B cell (primary cell): ENCODE measurements around the gene TRPC3. TPM values are rescaled to one million over a fixed set of nuclear protein-coding genes. Genes with fewer than 3 reads are reported as not detected.

Experiments used
- ATAC-seq: fragments of 200-7000 bp; cut with Tn5 transposase; one replicate; pipeline ENCODE4 v1.10.0; 2021; ENCODE audit warnings: low read depth, mild to moderate bottlenecking, moderate number of reproducible peaks, moderate library complexity
- CTCF ChIA-PET: fragments of 350-600 bp; sonication (Branson Sonifier 250); formaldehyde crosslinking; loops from one replicate; lab custom pipeline; 2021; ENCODE audit warnings: antibody characterized with exemption, inconsistent platforms; lab: Charles Lee
- POLR2A ChIA-PET: fragments of 350-600 bp; sonication (Branson Sonifier 250); formaldehyde crosslinking; loops from one replicate; lab custom pipeline; 2021; ENCODE audit warnings: antibody characterized with exemption; lab: Charles Lee
- DNase-seq: peaks from one replicate; pipeline ENCODE4 v3.0.0; 2013
- H2AFZ ChIP-seq: 2 replicates; pipeline ENCODE4 v1.6.1; 2012; ENCODE audit warnings: mild to moderate bottlenecking, low read depth, low read length; ENCODE audit not compliant: insufficient read depth, poor library complexity, severe bottlenecking
- H3K27ac ChIP-seq, 2 donors: 1 replicate in 1 of 2; 2 replicates in 1 of 2; pipeline ENCODE4 v1.5.1; 2012 to 2013; ENCODE audit warnings: low read length in 2 of 2, mild to moderate bottlenecking in 2 of 2, moderate library complexity in 1 of 2
- H3K27me3 ChIP-seq, 4 experiments: fragments of 200-600 bp in 1 of 4; sonication (generic) in 1 of 4; replicated peaks in 1 of 4; 1 replicate in 2 of 4; 2 replicates in 2 of 4; pipeline versions ENCODE4 v1.6.1 to v1.7.0; 2013 to 2016; ENCODE audit warnings: low read length in 3 of 4, mild to moderate bottlenecking in 2 of 4, mixed read lengths in 1 of 4, moderate library complexity in 1 of 4; ENCODE audit not compliant: insufficient read depth in 4 of 4, control insufficient read depth in 3 of 4; ENCODE audit errors: control extremely low read depth in 1 of 4
- H3K36me3 ChIP-seq, 2 experiments: replicated peaks in 1 of 2; 1 replicate in 1 of 2; 2 replicates in 1 of 2; pipeline versions ENCODE4 v1.6.1 to v1.7.1; 2013; ENCODE audit warnings: low read length in 1 of 2; ENCODE audit not compliant: insufficient read depth in 2 of 2, control insufficient read depth in 1 of 2; ENCODE audit errors: control extremely low read depth in 1 of 2, extremely low read depth in 1 of 2
- H3K4me1 ChIP-seq, 2 donors: fragments of 200-600 bp in 1 of 2; sonication (generic) in 1 of 2; 1 replicate in 1 of 2; 2 replicates in 1 of 2; pipeline versions ENCODE4 v1.5.1 to v1.6.1; 2013 to 2017; ENCODE audit warnings: low read length in 2 of 2; ENCODE audit not compliant: control insufficient read depth in 2 of 2, insufficient read depth in 2 of 2
- H3K4me2 ChIP-seq: replicated peaks from 2 replicates; pipeline ENCODE3; 2012; ENCODE audit warnings: mild to moderate bottlenecking, low read depth, low read length; ENCODE audit not compliant: poor library complexity, severe bottlenecking
- H3K4me3 ChIP-seq, 5 experiments: fragments of 200-600 bp in 1 of 5; sonication (generic) in 1 of 5; 1 replicate in 3 of 5; 2 replicates in 2 of 5; pipeline versions ENCODE4 v1.5.1 to v1.7.0; 2011 to 2016; ENCODE audit warnings: low read length in 4 of 5, mild to moderate bottlenecking in 4 of 5, low read depth in 2 of 5, control low read depth in 1 of 5, moderate library complexity in 1 of 5; ENCODE audit not compliant: insufficient read depth in 1 of 5; ENCODE audit errors: control extremely low read depth in 1 of 5, extremely low read depth in 1 of 5
- H3K79me2 ChIP-seq: fragments of 200-600 bp; sonication (generic); one replicate; pipeline ENCODE4 v1.6.0; 2016; ENCODE audit warnings: low read length; ENCODE audit not compliant: control insufficient read depth, insufficient read depth
- H3K9ac ChIP-seq: fragments of 200-600 bp; sonication (generic); 2 replicates; pipeline ENCODE4 v1.6.1; 2017; ENCODE audit warnings: mild to moderate bottlenecking, low read length, moderate library complexity
- H3K9me3 ChIP-seq, 3 donors: one replicate each; pipeline versions ENCODE4 v1.6.1 to v1.7.1; 2013; ENCODE audit warnings: low read length in 2 of 3; ENCODE audit not compliant: control insufficient read depth in 2 of 3, insufficient read depth in 1 of 3; ENCODE audit errors: control extremely low read depth in 1 of 3
- H4K20me1 ChIP-seq: 2 replicates; pipeline ENCODE4 v1.6.0; 2012; ENCODE audit warnings: mild to moderate bottlenecking, low read length; ENCODE audit not compliant: insufficient read depth, control insufficient read depth, poor library complexity, severe bottlenecking
- H3K27ac Mint-ChIP-seq: one replicate; pipeline ENCODE4 v1.8.0; 2021; ENCODE audit warnings: mixed read lengths
- H3K27me3 Mint-ChIP-seq: one replicate; pipeline ENCODE4 v1.8.0; 2021; ENCODE audit warnings: mixed read lengths
- H3K4me1 Mint-ChIP-seq: one replicate; pipeline ENCODE4 v1.8.0; 2021; ENCODE audit warnings: mixed read lengths
- H3K4me3 Mint-ChIP-seq: one replicate; pipeline ENCODE4 v1.8.0; 2021; ENCODE audit warnings: mixed read lengths
- H3K9me3 Mint-ChIP-seq: one replicate; pipeline ENCODE4 v1.8.0; 2022; ENCODE audit warnings: mixed read lengths; ENCODE audit not compliant: insufficient read depth
- CTCF ChIP-seq: fragments of 200-600 bp; IDR thresholded peaks from one replicate; pipeline ENCODE4 v1.8.0; 2022; ENCODE audit warnings: antibody characterized with exemption, mild to moderate bottlenecking
- EZH2 ChIP-seq: IDR thresholded peaks from 2 replicates; pipeline ENCODE4 v1.6.1; 2012; ENCODE audit warnings: borderline replicate concordance, low read depth, mild to moderate bottlenecking, moderate library complexity, low read length; ENCODE audit not compliant: insufficient read depth, poor library complexity, severe bottlenecking
- whole genome bisulfite sequencing: methylation state at CpG from one replicate; pipeline ENCODE4 v1.1.5; 2013; ENCODE audit warnings: missing lambda C conversion rate; ENCODE audit not compliant: insufficient coverage; 5-methylcytosine and 5-hydroxymethylcytosine counted together
- intact Hi-C: fragments of 100-400 bp; cut with micrococcal nuclease; formaldehyde crosslinking; loops from one replicate; pipeline ENCODE4 v1.10.0; 2022
- polyA plus RNA-seq: library from polyadenylated mRNA; depleted of rRNA; stranded (reverse); fragments of >200 nt; gene quantifications from 2 replicates; pipeline ENCODE4 v1.2.3, GENCODE V29; 2012
- total RNA-seq, 2 donors: library from RNA; stranded (reverse); fragments of 120-200 nt in 1 of 2; gene quantifications; 1 replicate in 1 of 2; 2 replicates in 1 of 2; pipeline versions ENCODE4 v1.2.3 to v1.2.4, GENCODE V29; 2013 to 2022

Gene TRPC3
- total and polyA plus RNA-seq, 2 donors (not counting 1 experiment from before 2014, with no cell fraction given), result not detected

- CTCF ChIA-PET, result no interaction called here
- H3K27me3 ChIP-seq, result peaks cover 0 to 38% (median 16%) of the 10 kb centered on the region in 4 experiments
- H3K27ac Mint-ChIP-seq, result no peak overlapping the region
- H4K20me1 ChIP-seq, result no peaks in the 10 kb centered on the region
- no peak overlapping the region for H3K4me3 ChIP-seq
- TF ChIP-seq CTCF, result no peak
- TF ChIP-seq EZH2, result no peak
- H3K79me2 ChIP-seq, result no peaks in the 10 kb centered on the region
- H3K36me3 ChIP-seq, result no peaks in the 10 kb centered on the region
- ATAC-seq (no peak), DNase-seq (no peak)
- H3K9me3 Mint-ChIP-seq, result no peaks in the 10 kb centered on the region
- H3K27me3 Mint-ChIP-seq, result peaks cover 53% of the 10 kb centered on the region
- H3K4me1 Mint-ChIP-seq, result no peaks in the 10 kb centered on the region
- peaks cover 0 to 1% (median 0%) of the 10 kb centered on the region in 3 donors for H3K9me3 ChIP-seq
- intact Hi-C loops, result no loop called here
- no peak overlapping the region for H3K4me3 Mint-ChIP-seq
- H3K4me1 ChIP-seq, result no peaks in the 10 kb centered on the region
- H3K4me2 ChIP-seq, result no peak overlapping the region
- no peak overlapping the region for H3K9ac ChIP-seq
- 69% methylated on average over 4 of the region's 5 CpGs for WGBS
- no peak overlapping the region for H2AFZ ChIP-seq
- POLR2A ChIA-PET, result no interaction called here
- H3K27ac ChIP-seq, result no peak overlapping the region
These were observed 13.4 kb downstream of the TRPC3 start for GRCh38 chr4:121938282-121939092.

GRCh38 chr4:121936101-121936500 lies 15.8 kb downstream of the TRPC3 start:
- no peaks in the 10 kb centered on the region for H3K4me1 ChIP-seq
- peaks cover 0 to 24% (median 18%) of the 10 kb centered on the region in 4 experiments for H3K27me3 ChIP-seq
- Mint-ChIP-seq H3K9me3 (no peaks in the 10 kb centered on the region), H3K4me3 (no peak overlapping the region), H3K27ac (no peak overlapping the region), H3K4me1 (no peaks in the 10 kb centered on the region), H3K27me3 (peaks cover 50% of the 10 kb centered on the region)
- no peak overlapping the region for H3K27ac ChIP-seq
- H3K36me3 ChIP-seq, result no peaks in the 10 kb centered on the region
- no peak overlapping the region for H3K4me2 ChIP-seq
- no peak overlapping the region for H3K9ac ChIP-seq
- POLR2A ChIA-PET, result no interaction called here
- DNase-seq, result no peak
- H4K20me1 ChIP-seq, result no peaks in the 10 kb centered on the region
- no peak overlapping the region for H2AFZ ChIP-seq
- no peaks in the 10 kb centered on the region for H3K79me2 ChIP-seq
- CTCF ChIA-PET, result interaction anchor here (1.2 kb wide), 1 partner anchor 14 kb away, joined by 3 read pairs; no protein-coding TSS in a partner anchor
- WGBS, result 67% methylated on average over 3 of the region's 4 CpGs
- intact Hi-C loops, result no loop called here
- peaks cover 0 to 1% (median 0%) of the 10 kb centered on the region in 3 donors for H3K9me3 ChIP-seq
- ATAC-seq, result no peak
- TF ChIP-seq CTCF (no peak), EZH2 (no peak)
- H3K4me3 ChIP-seq, result no peak overlapping the region
